ENCODE results near the gene MEGF9. TPM values are rescaled to one million over a fixed set of nuclear protein-coding genes. Genes with fewer than 3 reads are reported as not detected.

The MEGF9 gene
- total and polyA plus RNA-seq, 2 of the 13 experiments (the other 11 are each of a cell fraction or from before 2014, with no cell fraction given): 3.1 to 3.3 TPM

- Histone ChIP-seq H3K9me3 (ENCODE audit: low read length) (no peaks in the 10 kb centered on the region), H3K79me2 (ENCODE audit: insufficient read depth, low read length) (peaks cover 72% of the 10 kb centered on the region), H3K4me3 (replicated peaks in 1 of 3; ENCODE audit: insufficient read depth in 1 of 3, low read depth in 2 of 3, low read length in 3 of 3) (no peak overlapping the region), H3K36me3 (replicated peaks in 1 of 2; ENCODE audit: control insufficient read depth in 1 of 2, insufficient read depth in 2 of 2, low read length in 2 of 2) (peaks cover 21 to 79% of the 10 kb centered on the region in 2 experiments), H3K4me2 (ENCODE audit: low read depth, low read length) (no peak overlapping the region), H2AFZ (ENCODE audit: low read length) (no peak overlapping the region), H3K4me1 (ENCODE audit: insufficient read depth, low read length) (peaks cover 51% of the 10 kb centered on the region), H4K20me1 (ENCODE audit: insufficient read depth, low read length) (no peaks in the 10 kb centered on the region), H3K27me3 (ENCODE audit: control insufficient read depth in 1 of 2, insufficient read depth in 2 of 2, low read length in 2 of 2) (no peaks in the 10 kb centered on the region), H3K27ac (ENCODE audit: extremely low read length, insufficient read depth, low read length) (no peak overlapping the region), H3K9ac (ENCODE audit: insufficient read depth, low read depth, low read length) (no peak overlapping the region)
- 91% methylated on average over 3 of the region's 3 CpGs for WGBS (ENCODE audit: low lambda C conversion rate)
- CTCF ChIA-PET (ENCODE audit: low intra/inter-chr PET ratio, low total read pairs): no interaction called here
- TF ChIP-seq EZH2 (conservative IDR thresholded peaks at IDR 0.05; ENCODE audit: low read depth, low read length): no peak
- no peak for TF ChIP-seq NCOA5 (CRISPR knock-in tag; IDR thresholded peaks at IDR 0.05)
- TF ChIP-seq NFRKB (IDR thresholded peaks at IDR 0.05): no peak
- TF ChIP-seq FOXP1 (IDR thresholded peaks at IDR 0.05): no peak
- no peak for TF ChIP-seq FOXP1 (CRISPR knock-in tag; IDR thresholded peaks at IDR 0.05)
- FAIRE-seq (no peak), DNase-seq (ENCODE audit: low spot score) (no peak), ATAC-seq (no peak)
- in situ Hi-C loops (cut with HindIII; ENCODE audit: extremely low pct_ligation_motif_present, low pct_unique_long_range_greater_than_20kb) (no loop called here), intact Hi-C loops (cut with micrococcal nuclease; ENCODE audit: unreplicated experiment) (no loop called here)
- POLR2A ChIA-PET: no interaction called here
- BruUV-seq (replicated peaks): no TSS peak
These were observed 147.2 kb downstream of the MEGF9 start for GRCh38 chr9:120567081-120567480.

GRCh38 chr9:120564589-120564988 lies 149.7 kb downstream of the MEGF9 start:
- H3K27me3 ChIP-seq (ENCODE audit: control insufficient read depth in 1 of 2, insufficient read depth in 2 of 2, low read length in 2 of 2): no peaks in the 10 kb centered on the region
- TF ChIP-seq SRSF9 (IDR thresholded peaks at IDR 0.05; ENCODE audit: borderline replicate concordance, insufficient read depth, low read depth, low read length, poor library complexity, severe bottlenecking) (no peak), POLR2G (IDR thresholded peaks at IDR 0.05; ENCODE audit: low read depth, low read length) (no peak)
- no peaks in the 10 kb centered on the region for H3K9me3 ChIP-seq (ENCODE audit: low read length)
- no peak overlapping the region for H2AFZ ChIP-seq (ENCODE audit: low read length)
- in situ Hi-C loops (cut with HindIII; ENCODE audit: extremely low pct_ligation_motif_present, low pct_unique_long_range_greater_than_20kb) (no loop called here), intact Hi-C loops (cut with micrococcal nuclease; ENCODE audit: unreplicated experiment) (no loop called here)
- no peak for ATAC-seq
- 98% methylated on average over 3 of the region's 3 CpGs for WGBS (ENCODE audit: low lambda C conversion rate)
- H3K4me2 ChIP-seq (ENCODE audit: low read depth, low read length): no peak overlapping the region
- no peak overlapping the region for H3K4me3 ChIP-seq (replicated peaks in 1 of 3; ENCODE audit: insufficient read depth in 1 of 3, low read depth in 2 of 3, low read length in 3 of 3)
- BruUV-seq (replicated peaks): no TSS peak
- peaks cover 84% of the 10 kb centered on the region for H3K79me2 ChIP-seq (ENCODE audit: insufficient read depth, low read length)
- peaks cover 23 to 75% of the 10 kb centered on the region in 2 experiments for H3K36me3 ChIP-seq (replicated peaks in 1 of 2; ENCODE audit: control insufficient read depth in 1 of 2, insufficient read depth in 2 of 2, low read length in 2 of 2)
- peaks cover 49% of the 10 kb centered on the region for H3K4me1 ChIP-seq (ENCODE audit: insufficient read depth, low read length)
- POLR2A ChIA-PET: no interaction called here
- CTCF ChIA-PET (ENCODE audit: low intra/inter-chr PET ratio, low total read pairs): no interaction called here
- no peaks in the 10 kb centered on the region for H4K20me1 ChIP-seq (ENCODE audit: insufficient read depth, low read length)
- H3K9ac ChIP-seq (ENCODE audit: insufficient read depth, low read depth, low read length): no peak overlapping the region
- FAIRE-seq: no peak
- no peak overlapping the region for H3K27ac ChIP-seq (ENCODE audit: extremely low read length, insufficient read depth, low read length)
- DNase-seq (ENCODE audit: low spot score): no peak
